T-helper 9 cell (primary cell): Measurements from ENCODE around the gene RGMB.

ENCODE experiments used
- DNase-seq: peaks from one replicate; pipeline ENCODE4 v3.0.0-alpha.2; 2020

The RGMB gene

GRCh38 chr5:98786191-98786853 is 12.9 kb downstream of the RGMB start:
- DNase-seq, result no peak

DNA sequence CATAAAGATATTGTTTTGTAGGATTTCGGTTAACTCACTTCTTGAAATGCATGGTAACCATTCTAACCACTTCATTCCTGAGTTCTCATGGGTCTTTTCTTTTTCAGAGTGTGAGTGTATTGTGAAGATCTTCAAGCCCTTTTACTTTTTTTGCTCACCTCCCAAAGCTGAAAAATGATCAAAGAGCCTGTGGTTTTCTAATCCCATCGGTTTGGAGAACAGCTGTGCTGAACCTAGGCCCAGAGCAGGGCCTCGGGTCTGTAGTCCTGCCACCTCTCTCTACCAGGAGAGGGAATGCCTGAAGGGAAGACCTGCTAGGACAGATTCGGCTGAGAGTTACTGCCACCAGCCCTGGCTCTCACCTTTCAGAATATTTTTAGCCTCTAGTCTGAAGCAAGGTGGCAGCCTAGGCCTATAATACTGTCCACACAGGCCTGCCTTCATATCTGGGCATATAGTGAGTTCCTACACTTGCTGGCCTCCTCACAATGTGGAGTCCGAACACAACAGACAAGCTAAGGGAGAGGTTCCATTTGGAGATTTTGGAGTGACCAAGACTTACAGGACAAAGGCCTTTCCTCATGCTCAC is 13.8 kb downstream of the RGMB start:
- DNase-seq, result no peak

GRCh38 chr5:98789029-98789428 is 15.6 kb downstream of the RGMB start:
- DNase-seq, result no peak

GRCh38 chr5:98791001-98791519 is 17.6 kb downstream of the RGMB start:
- DNase-seq, result no peak

- no peak for DNase-seq
Observed at GRCh38 chr5:98791898-98792580, 18.6 kb downstream of the RGMB start.

DNA sequence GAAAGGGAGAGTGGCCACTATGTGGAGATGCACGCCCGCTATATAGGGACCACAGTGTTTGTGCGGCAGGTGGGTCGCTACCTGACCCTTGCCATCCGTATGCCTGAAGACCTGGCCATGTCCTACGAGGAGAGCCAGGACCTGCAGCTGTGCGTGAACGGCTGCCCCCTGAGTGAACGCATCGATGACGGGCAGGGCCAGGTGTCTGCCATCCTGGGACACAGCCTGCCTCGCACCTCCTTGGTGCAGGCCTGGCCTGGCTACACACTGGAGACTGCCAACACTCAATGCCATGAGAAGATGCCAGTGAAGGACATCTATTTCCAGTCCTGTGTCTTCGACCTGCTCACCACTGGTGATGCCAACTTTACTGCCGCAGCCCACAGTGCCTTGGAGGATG is 19.8 kb downstream of the RGMB start:
- no peak for DNase-seq

- no peak for DNase-seq
Observed at GRCh38 chr5:98794001-98794400, 20.5 kb downstream of the RGMB start.

- no peak for DNase-seq
Observed at GRCh38 chr5:98794414-98795080, 21.1 kb downstream of the RGMB start.

GRCh38 chr5:98795243-98795642 is 21.8 kb downstream of the RGMB start:
- no peak for DNase-seq

DNA sequence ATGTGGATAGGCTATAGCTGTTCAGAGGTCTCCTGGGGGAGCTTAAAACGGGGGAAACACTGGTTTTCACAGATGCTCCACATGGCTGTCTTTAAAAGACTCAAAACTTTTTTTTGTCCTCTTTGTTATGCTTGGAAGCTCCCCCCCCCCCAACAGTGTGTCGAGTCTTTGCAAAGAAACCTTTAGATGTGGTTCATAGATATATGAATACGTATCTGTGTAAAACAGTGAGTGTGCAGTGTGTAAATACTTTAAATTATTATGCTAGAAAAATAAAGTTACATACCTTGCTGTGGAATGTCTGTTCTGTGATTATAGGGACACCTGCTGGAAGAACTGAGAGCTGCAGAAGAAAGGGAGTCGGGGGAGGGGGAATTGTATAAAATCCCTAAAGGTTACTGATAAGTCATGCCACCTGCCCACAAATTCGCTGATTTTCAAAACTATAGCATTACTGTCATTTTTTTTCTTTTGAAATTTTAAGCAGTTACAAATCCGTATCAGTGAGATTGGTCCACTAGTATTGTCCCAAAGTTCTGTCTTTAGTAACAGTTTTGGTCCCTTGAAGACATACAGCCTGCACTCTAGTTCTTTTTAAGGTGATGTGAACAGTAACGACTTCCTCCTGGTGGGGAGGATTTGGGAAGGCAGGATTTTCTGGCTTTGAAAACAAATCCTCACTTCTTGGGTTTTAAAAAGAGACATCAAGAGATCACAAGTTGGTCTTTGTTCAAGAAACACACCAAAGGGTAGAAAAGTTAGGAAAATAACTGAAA is 22.9 kb downstream of the RGMB start:
- peak; percentile 23 for DNase-seq

DNA sequence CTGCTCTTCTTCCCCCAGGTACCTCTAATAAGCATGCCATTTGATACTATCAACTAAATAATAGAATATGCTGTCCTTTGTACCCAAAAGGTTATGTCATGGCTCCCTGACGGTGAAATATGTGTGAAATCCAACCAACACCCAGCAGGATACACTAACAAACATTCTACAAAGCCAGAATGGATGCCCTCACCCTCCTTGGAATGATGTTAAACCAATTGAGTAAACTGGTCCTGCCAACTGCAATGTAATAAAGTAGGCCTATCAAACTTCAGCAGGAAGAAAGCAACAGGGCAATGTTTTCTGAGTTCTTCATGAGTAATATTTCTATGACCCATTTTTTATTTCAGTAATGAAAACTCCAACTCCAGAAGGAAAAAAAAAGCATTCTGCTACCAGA is 24.9 kb downstream of the RGMB start:
- no peak for DNase-seq

GRCh38 chr5:98798847-98799246 is 25.4 kb downstream of the RGMB start:
- no peak for DNase-seq

DNA sequence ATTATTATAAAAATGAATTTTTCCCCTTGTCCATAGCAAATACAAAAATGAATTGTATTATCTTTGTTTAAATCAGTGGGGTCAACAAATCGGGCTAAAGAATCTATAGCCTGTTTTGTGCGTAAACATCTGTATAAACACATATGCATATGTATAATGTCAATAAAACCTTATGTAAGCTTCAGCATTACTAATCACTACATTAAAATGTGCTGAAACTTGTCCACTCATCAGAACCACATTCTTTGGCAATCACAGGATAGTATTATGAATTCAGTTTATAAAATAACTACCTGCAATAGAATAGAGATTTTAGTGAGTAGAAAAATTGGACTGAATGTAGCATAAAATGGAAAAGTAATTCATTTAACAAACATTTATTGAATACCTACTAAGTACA is 30.6 kb downstream of the RGMB start:
- no peak for DNase-seq

GRCh38 chr5:98805070-98805469 is 31.6 kb downstream of the RGMB start:
- no peak for DNase-seq

DNA sequence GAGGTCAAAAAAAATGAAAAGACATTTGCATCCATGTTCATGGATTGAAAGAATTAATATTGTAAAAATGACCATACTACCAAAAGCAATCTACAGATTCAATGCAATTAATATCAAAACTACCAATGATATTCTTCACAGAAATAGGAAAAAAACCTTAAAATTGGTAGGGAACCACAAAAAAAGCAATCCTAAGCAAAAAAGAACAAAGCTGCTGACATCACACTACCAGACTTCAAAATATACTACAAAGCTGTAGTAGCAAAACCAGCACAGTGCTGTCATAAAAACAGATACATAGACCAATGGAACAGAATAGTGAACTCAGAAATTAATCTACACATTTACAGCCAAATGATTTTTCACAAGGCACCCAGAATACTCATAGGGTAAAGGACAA is 34.3 kb downstream of the RGMB start:
- DNase-seq, result no peak

DNA sequence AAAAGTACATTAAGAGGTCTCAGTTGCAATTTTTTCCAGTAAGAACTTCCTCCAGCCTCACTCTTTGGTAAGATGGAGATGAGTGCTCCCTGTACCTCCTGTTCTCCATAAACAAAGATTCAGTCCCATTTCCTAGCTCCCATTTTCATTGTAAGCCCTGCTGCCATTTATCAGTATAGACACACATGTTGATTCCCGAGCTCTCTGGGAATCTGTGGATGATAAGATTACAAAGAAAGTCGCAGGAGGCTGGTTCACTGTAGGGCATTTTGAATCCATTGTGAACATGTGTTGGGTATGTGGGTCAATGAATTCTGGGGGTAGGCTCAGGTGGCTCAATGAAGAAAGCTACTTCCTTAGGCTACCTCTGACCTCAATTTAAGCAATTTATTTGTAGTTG is 36.7 kb downstream of the RGMB start:
- no peak for DNase-seq

DNA sequence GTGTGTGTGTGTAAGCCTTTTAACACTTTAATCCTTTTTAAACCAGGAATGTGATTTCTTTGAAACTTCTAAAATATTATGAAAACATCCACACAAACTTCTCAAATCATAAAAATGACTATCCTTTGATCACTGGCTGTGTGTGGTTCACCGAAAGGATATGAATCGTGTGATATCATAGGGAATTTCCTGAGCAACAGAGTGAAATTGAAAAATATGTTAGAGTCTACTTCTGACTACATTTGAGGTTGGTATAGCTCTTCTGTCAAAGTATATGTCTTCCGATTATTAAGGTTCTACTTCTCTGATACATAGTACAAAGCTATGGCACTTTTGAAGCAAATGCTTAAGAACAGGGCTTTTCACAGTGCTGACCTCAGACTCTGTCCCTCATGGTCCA is 40.3 kb downstream of the RGMB start:
- no peak for DNase-seq

- no peak for DNase-seq
Observed at GRCh38 chr5:98816582-98817222, 43.2 kb downstream of the RGMB start.

DNA sequence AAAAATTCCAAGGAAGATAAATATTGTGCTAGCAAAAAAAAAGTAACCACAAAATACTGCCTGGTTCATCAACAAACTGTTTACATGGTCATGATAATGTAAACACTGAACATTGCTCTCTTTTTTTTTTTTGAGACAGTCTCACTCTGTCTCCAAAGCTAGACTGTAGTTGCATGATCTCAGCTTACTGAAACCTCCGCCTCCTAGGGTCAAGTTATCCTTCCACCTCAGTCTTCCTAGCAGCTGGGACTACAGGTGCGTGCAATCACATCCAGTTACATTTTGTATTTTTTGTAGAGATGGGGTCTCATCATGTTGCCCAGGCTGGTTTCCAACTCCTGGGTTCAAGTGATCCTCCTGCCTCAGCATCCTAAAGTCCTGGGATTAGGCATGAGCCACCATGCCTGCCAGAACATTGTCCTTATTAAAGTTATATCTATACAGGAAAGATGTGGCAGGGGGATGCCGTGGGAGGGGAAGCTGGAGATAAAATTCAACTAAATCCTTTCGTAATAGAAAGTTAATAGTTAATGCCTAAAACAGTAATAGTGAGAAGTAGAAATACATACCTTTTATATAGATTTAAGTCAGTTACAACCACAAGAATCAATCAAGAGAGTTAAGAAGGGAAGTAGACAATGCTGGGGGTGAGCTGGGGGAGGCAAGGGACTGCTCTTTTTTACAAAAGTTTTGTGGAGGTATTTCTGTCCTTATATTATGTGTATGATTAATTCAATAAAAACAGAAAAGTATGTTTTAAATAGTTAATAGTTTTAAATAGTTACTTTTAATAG is 52.3 kb downstream of the RGMB start:
- no peak for DNase-seq

DNA sequence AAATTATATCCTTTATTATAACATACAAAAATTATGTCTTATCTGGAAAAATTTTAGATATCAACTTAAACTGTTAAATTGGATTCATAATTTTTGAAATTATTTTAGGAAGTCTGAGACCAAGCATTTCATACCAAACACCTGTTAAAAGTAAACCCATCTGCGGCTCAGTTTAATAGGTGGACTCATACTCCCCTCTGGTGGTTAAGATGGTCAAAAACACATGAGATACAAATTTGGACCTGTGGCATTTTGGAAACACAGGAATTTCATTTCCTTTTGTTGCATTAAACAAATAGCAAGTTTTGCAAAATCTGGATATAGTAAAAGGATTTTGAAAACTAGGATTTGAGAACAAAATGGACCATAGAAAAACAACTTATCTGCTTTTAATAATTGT is 53.7 kb downstream of the RGMB start:
- no peak for DNase-seq

DNA sequence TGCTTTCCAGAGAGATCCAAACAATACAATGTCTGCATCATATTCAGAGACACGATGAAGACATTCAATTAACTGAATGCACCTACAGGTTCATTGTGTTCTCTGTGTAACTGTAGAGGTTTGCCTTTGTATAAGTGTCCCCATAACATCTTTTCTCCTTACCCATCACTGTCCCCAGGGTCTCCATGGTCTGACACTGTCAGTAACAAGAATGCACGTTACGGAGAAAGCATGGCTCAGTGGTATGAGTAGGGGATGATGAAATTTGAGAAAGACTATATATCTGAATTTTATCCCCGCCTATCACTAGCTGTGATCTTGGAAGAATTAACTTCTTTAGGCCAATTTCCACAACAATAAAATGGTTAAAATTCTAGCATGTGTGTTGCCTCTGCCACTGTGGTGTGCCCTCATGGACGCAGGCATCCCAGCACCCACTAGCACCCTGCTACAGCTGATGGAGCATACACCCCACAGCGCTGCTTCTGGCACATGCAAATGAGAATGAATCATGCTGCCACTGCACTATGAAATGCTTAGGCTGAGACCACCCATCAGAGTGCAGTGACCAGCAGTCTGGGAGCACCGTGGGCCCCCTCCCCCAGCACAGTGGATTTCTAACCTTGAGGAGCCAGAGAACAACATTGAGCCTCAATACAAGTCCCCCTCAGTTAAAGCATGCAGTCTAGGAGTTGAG is 54.3 kb downstream of the RGMB start:
- no peak for DNase-seq
